Measurements from ENCODE around the gene PARL. TPM values are rescaled to one million over a fixed set of nuclear protein-coding genes. Genes with fewer than 3 reads are reported as not detected.
A peak's percentile ranks its signal among the peaks of the same experiment; 100 is the strongest.

The PARL gene
- total and polyA plus RNA-seq, 11 donors: 37.9 to 86.9 (median 53.8) TPM

DNA sequence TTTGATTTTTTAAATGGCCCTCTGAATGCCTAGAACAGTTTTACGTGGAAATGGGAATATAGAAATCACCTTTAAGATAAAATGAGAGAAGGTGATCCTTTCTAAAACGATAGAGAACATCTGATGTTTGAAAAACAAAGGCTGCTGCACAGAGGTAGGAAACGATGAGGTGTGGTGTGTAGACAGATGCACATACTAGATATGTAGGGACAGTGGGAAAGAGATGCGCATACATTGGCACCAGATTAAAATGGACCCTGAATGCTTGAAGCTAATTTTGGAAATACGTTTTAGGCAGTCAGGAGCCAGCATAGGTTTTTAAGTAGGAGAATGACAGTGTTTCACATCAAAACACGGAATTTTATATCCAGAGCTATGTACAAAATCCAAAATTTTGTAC is 88.3 kb downstream of the PARL start:
- H3K27me3 ChIP-seq: no peaks in the 10 kb centered on the region
- no peaks in the 10 kb centered on the region for H3K9me3 ChIP-seq
- DNase-seq: no peak
- WGBS, 4 donors: 94 to 97% (median 96%) methylated on average over 6 of the region's 6 CpGs
- no peak for TF ChIP-seq POLR2A (IDR thresholded peaks at IDR 0.05)
- TF ChIP-seq, protein P1, sequence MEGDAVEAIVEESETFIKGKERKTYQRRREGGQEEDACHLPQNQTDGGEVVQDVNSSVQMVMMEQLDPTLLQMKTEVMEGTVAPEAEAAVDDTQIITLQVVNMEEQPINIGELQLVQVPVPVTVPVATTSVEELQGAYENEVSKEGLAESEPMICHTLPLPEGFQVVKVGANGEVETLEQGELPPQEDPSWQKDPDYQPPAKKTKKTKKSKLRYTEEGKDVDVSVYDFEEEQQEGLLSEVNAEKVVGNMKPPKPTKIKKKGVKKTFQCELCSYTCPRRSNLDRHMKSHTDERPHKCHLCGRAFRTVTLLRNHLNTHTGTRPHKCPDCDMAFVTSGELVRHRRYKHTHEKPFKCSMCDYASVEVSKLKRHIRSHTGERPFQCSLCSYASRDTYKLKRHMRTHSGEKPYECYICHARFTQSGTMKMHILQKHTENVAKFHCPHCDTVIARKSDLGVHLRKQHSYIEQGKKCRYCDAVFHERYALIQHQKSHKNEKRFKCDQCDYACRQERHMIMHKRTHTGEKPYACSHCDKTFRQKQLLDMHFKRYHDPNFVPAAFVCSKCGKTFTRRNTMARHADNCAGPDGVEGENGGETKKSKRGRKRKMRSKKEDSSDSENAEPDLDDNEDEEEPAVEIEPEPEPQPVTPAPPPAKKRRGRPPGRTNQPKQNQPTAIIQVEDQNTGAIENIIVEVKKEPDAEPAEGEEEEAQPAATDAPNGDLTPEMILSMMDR (IDR thresholded peaks at IDR 0.05): no peak
- no peak overlapping the region for H3K27ac ChIP-seq
- H3K4me3 ChIP-seq: no peak overlapping the region
- ATAC-seq: no peak
- intact Hi-C loops (cut with DNase I): no loop called here
- peaks cover 0 to 12% (median 0%) of the 10 kb centered on the region in 12 donors for H3K4me1 ChIP-seq
- peaks cover 0 to 83% (median 62%) of the 10 kb centered on the region in 9 donors for H3K36me3 ChIP-seq

DNA sequence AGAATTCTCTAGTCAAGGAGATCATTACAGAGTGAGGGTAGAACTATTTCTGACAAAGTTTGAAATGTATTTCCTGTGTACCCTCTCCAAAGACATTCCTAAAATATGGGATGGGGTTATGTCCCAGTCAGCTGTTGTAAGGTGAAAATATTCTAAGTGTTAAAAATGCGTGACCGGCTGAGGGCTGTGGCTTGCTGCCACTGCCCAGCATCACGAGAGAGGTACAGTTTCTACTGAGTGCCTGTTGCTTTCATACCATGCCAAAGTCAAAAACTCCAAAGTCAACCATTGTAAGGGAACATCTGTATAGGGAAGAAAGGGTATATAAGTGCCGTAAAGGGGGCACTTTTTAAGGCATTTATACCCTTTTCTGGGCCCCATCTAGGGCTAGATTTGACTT is 90.2 kb downstream of the PARL start:
- DNase-seq (no peak), ATAC-seq (peak in 3 of 4 donors; percentile 37 to 80 (median 42))
- no peak overlapping the region for H3K4me3 ChIP-seq
- H3K9me3 ChIP-seq: no peaks in the 10 kb centered on the region
- 62 to 76% (median 70%) methylated on average over 4 of the region's 4 CpGs for WGBS, 4 donors
- H3K27ac ChIP-seq: peak overlapping the region in 2 of 12 donors; percentile 1 to 36
- H3K4me1 ChIP-seq: peaks cover 0 to 5% (median 0%) of the 10 kb centered on the region in 12 donors
- H3K27me3 ChIP-seq: no peaks in the 10 kb centered on the region
- intact Hi-C loops (cut with DNase I): no loop called here
- TF ChIP-seq, protein P1 (IDR thresholded peaks at IDR 0.05): no peak
- no peak for TF ChIP-seq POLR2A (IDR thresholded peaks at IDR 0.05)
- H3K36me3 ChIP-seq: peaks cover 0 to 85% (median 65%) of the 10 kb centered on the region in 9 donors

DNA sequence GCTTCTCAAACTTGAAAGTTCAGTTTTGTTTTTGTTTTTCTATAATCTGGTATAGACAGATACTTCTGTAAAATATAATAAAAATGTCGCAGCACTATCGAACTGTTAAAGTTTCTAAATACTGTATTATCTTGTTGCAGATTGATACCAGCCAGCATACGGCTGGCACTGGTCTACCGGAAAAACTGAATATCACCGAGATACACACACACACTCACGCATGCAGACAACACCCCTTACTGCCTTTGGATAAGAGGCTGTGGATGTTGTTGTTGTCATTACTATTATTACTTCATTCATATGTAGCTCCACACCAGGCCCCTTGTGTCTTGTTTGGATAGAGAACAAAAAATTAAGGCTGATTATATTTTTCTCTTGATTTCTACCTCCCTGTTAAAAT is 91.7 kb downstream of the PARL start:
- H3K4me3 ChIP-seq: no peak overlapping the region
- H3K4me1 ChIP-seq: peaks cover 0 to 5% (median 0%) of the 10 kb centered on the region in 12 donors
- H3K36me3 ChIP-seq: peaks cover 0 to 85% (median 63%) of the 10 kb centered on the region in 9 donors
- H3K9me3 ChIP-seq: no peaks in the 10 kb centered on the region
- WGBS, 4 donors: 76 to 91% (median 87%) methylated on average over 6 of the region's 6 CpGs
- TF ChIP-seq, protein P1 (IDR thresholded peaks at IDR 0.05): no peak
- no peak for TF ChIP-seq POLR2A (IDR thresholded peaks at IDR 0.05)
- no peak for ATAC-seq
- DNase-seq: no peak
- H3K27ac ChIP-seq: no peak overlapping the region
- intact Hi-C loops (cut with DNase I): no loop called here
- H3K27me3 ChIP-seq: no peaks in the 10 kb centered on the region

DNA sequence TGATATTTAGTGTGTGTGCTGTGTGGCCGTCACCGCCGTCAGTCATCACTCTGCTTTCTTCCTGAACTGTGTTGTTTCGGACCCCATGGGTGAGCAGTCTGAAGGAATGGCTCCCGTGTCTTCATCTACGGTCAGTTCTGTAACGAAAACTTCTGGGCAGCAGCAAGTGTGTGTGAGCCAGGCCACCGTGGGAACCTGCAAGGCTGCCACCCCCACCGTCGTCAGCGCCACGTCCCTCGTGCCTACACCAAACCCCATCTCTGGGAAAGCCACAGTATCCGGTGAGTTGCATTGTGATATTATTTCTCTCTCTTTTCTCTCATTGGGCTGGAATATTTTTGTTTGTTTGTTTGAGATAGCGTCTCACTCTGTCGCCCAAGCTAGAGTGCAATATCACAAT is 94.0 kb downstream of the PARL start:
- peaks cover 0 to 88% (median 80%) of the 10 kb centered on the region in 9 donors for H3K36me3 ChIP-seq
- no peaks in the 10 kb centered on the region for H3K9me3 ChIP-seq
- ATAC-seq (no peak), DNase-seq (no peak)
- H3K4me1 ChIP-seq: peaks cover 0 to 4% (median 0%) of the 10 kb centered on the region in 12 donors
- 92 to 94% (median 94%) methylated on average over 16 of the region's 16 CpGs for WGBS, 4 donors
- H3K27me3 ChIP-seq: no peaks in the 10 kb centered on the region
- no peak overlapping the region for H3K4me3 ChIP-seq
- intact Hi-C loops (cut with DNase I): no loop called here
- no peak overlapping the region for H3K27ac ChIP-seq
- no peak for TF ChIP-seq POLR2A (IDR thresholded peaks at IDR 0.05)
- TF ChIP-seq, protein P1 (IDR thresholded peaks at IDR 0.05): no peak

Data from heart left ventricle (tissue), 16 donors.